Psoas muscle (tissue), 8 donors: ENCODE results near the gene ARNT2. TPM values are rescaled to one million over a fixed set of nuclear protein-coding genes. Genes with fewer than 3 reads are reported as not detected.

ENCODE experiments used
- ATAC-seq, 4 donors: fragments of 200-7000 bp; cut with Tn5 transposase; one replicate each; pipeline ENCODE4 v1.9.1; 2020; ENCODE audit warnings: moderate library complexity in 3 of 4, mild to moderate bottlenecking in 2 of 4
- DNase-seq, 2 donors: peaks; one replicate each; pipeline ENCODE4 v3.0.0-alpha.2; 2020
- H3K27ac ChIP-seq: fragments of 200-600 bp; one replicate; pipeline ENCODE4 v1.8.0; 2022
- H3K27me3 ChIP-seq, 3 donors: fragments of 200-600 bp in 1 of 3; one replicate each; pipeline versions ENCODE4 v1.6.1 to v1.8.0; 2013 to 2022; ENCODE audit warnings: low read length in 2 of 3, mild to moderate bottlenecking in 2 of 3, moderate library complexity in 1 of 3; ENCODE audit not compliant: insufficient read depth in 3 of 3
- H3K36me3 ChIP-seq, 2 donors: fragments of 200-600 bp in 1 of 2; one replicate each; pipeline versions ENCODE4 v1.6.1 to v1.8.0; 2013 to 2022; ENCODE audit warnings: low read depth in 1 of 2, mild to moderate bottlenecking in 1 of 2, moderate library complexity in 1 of 2; ENCODE audit not compliant: insufficient read depth in 1 of 2
- H3K4me1 ChIP-seq: fragments of 200-600 bp; one replicate; pipeline ENCODE4 v1.8.0; 2022
- H3K4me3 ChIP-seq: fragments of 200-600 bp; one replicate; pipeline ENCODE4 v1.8.0; 2022; ENCODE audit warnings: mild to moderate bottlenecking
- H3K9me3 ChIP-seq: fragments of 200-600 bp; one replicate; pipeline ENCODE4 v1.8.0; 2022
- CTCF ChIP-seq: fragments of 200-600 bp; IDR thresholded peaks from one replicate; pipeline ENCODE4 v1.8.0; 2022; ENCODE audit warnings: antibody characterized with exemption
- WGBS, 3 donors: extraction: QIAGEN DNeasy Blood & Tissue Kit; methylation state at CpG; one replicate each; pipeline versions ENCODE4 v1.1.6 to v1.1.7; 2013; 5-methylcytosine and 5-hydroxymethylcytosine counted together
- intact Hi-C, 2 donors: fragments of 100-400 bp; cut with DNase I; formaldehyde crosslinking; loops; one replicate each; pipeline versions ENCODE4 v1.11.0 to v1.14.2; 2022
- long read RNA-seq, 2 donors: library from polyadenylated mRNA; unstranded; transcript quantifications; one replicate each; pipeline ENCODE4 v2.0.0, GENCODE V29; 2021
- polyA plus RNA-seq, 3 donors: library from polyadenylated mRNA; stranded (reverse); fragments of 200-250 nt; gene quantifications; one replicate each; pipeline ENCODE4 v1.2.3, GENCODE V29; 2013
- total RNA-seq, 4 donors: library from RNA; stranded (reverse); fragmentation: NEBNext Ultra II Directional in 2 of 4; extraction: Animal tissue kit (Norgen Biotek cat#: 25700) in 2 of 4; gene quantifications; one replicate each; pipeline versions ENCODE4 v1.2.1 to v1.2.4, GENCODE V29; 2021 to 2023
- donor health status: healthy with polysubstance abuse.
- donor health status: DM: no; HTN: no; CAD: no; lungs with moderate emphysema.
- donor health status: Bipolar disorder and iron deficiency.
- donor health status: healthy.
- donor health status: DM: yes; HTN: yes; CAD: no.
- donor health status: DM: no; HTN: no; CAD: no.
- donor health status: DM: no; HTN: no; CAD: no.
- donor health status: DM: yes; HTN: yes; CAD: no.

The ARNT2 gene
- 10 to 100 TPM in 2 of 4 donors, 1 to 10 TPM in 2; 2.7 to 12.2 (median 8.0) TPM for total RNA-seq
- polyA plus RNA-seq = 1 to 10 TPM in 2 of 3 donors, under 1 TPM in 1; 0.09 to 4.4 (median 3.8) TPM
- long read RNA-seq, donor 1, partial matches to known transcripts = 0 of 8 reads
- long read RNA-seq, donor 1, other reads (novel, unspliced or antisense) = 8 of 8 reads
- long read RNA-seq, donor 2, full-length matches to known transcripts = 3 of 17 reads
- long read RNA-seq, donor 2, partial matches to known transcripts = 2 of 17 reads
- long read RNA-seq, donor 2, other reads (novel, unspliced or antisense) = 12 of 17 reads

- Histone ChIP-seq H3K4me3 (peak within 1 kb of the TSS; percentile 69), H3K27ac (peak within 1 kb of the TSS; percentile 50), H3K4me1 (peaks cover 11% of the 10 kb centered on the region), H3K36me3 (no peaks in the 10 kb centered on the region), H3K27me3 (no peaks in the 10 kb centered on the region), H3K9me3 (no peaks in the 10 kb centered on the region)
- intact Hi-C loops = loop anchor here in 1 of 2 donors (10.0 kb wide), 1 partner anchor 79 kb away; no protein-coding TSS in a partner anchor
- TF ChIP-seq CTCF = no peak
- 1 to 3% (median 1%) methylated on average over 39 to 102 of the region's 102 CpGs for WGBS, 3 donors
- ATAC-seq = peak; percentile 67 to 84 (median 72)
- peak; percentile 18 to 61 for DNase-seq
These were observed at the start of gene ARNT2 for GRCh38 chr15:80404057-80404760. TSS of gene ARNT2 (plus strand) at chr15:80404382. CDS start at chr15:80404516, 134 bp downstream.

- TF ChIP-seq CTCF = no peak
- intact Hi-C loops = loop anchor here in 1 of 2 donors (10.0 kb wide), 1 partner anchor 82 kb away; no protein-coding TSS in a partner anchor
- Histone ChIP-seq H3K4me3 (no peak overlapping the region), H3K4me1 (no peaks in the 10 kb centered on the region), H3K27ac (no peak overlapping the region), H3K27me3 (no peaks in the 10 kb centered on the region), H3K36me3 (no peaks in the 10 kb centered on the region), H3K9me3 (peaks cover 26% of the 10 kb centered on the region)
- WGBS, 3 donors = 85 to 86% (median 85%) methylated on average over 3 of the region's 3 CpGs
- ATAC-seq (no peak), DNase-seq (no peak)
These were observed 37.1 kb upstream of the ARNT2 start for GRCh38 chr15:80367094-80367493.

- WGBS, 3 donors = 65 to 80% (median 69%) methylated on average over 1 of the region's 1 CpG
- peaks cover 26% of the 10 kb centered on the region for H3K9me3 ChIP-seq
- H3K4me3 ChIP-seq = no peak overlapping the region
- no peak for TF ChIP-seq CTCF
- H3K4me1 ChIP-seq = no peaks in the 10 kb centered on the region
- H3K27me3 ChIP-seq = no peaks in the 10 kb centered on the region
- no peak overlapping the region for H3K27ac ChIP-seq
- ATAC-seq (no peak), DNase-seq (no peak)
- H3K36me3 ChIP-seq = no peaks in the 10 kb centered on the region
- intact Hi-C loops = loop anchor here in 1 of 2 donors (10.0 kb wide), 1 partner anchor 83 kb away; no protein-coding TSS in a partner anchor
These were observed 36.5 kb upstream of the ARNT2 start for GRCh38 chr15:80367661-80368060.

- intact Hi-C loops = no loop called here
- Histone ChIP-seq H3K27ac (no peak overlapping the region), H3K27me3 (no peaks in the 10 kb centered on the region), H3K9me3 (peaks cover 17% of the 10 kb centered on the region), H3K36me3 (no peaks in the 10 kb centered on the region), H3K4me1 (peaks cover 13% of the 10 kb centered on the region), H3K4me3 (no peak overlapping the region)
- ATAC-seq (no peak), DNase-seq (no peak)
- WGBS, 3 donors = 85 to 91% (median 89%) methylated on average over 2 of the region's 2 CpGs
- no peak for TF ChIP-seq CTCF
These were observed 32.3 kb upstream of the ARNT2 start for GRCh38 chr15:80371924-80372323.
